Tibial artery (tissue), 4 donors: ENCODE measurements around the gene SIPA1.
A peak's percentile ranks its signal among the peaks of the same experiment; 100 is the strongest.

Source experiments
- DNase-seq, 2 donors: peaks; one replicate each; pipeline ENCODE4 v3.0.0-alpha.2; 2019
- H3K27ac ChIP-seq, 2 donors: fragments of 200-600 bp; sonication (generic) in 1 of 2; 1 replicate in 1 of 2; 2 replicates in 1 of 2; pipeline ENCODE4 v1.5.1; 2018 to 2019; ENCODE audit warnings: mild to moderate bottlenecking in 1 of 2
- H3K27me3 ChIP-seq, 2 donors: fragments of 200-600 bp; sonication (generic) in 1 of 2; one replicate each; pipeline versions ENCODE4 v1.5.1 to v1.6.0; 2016 to 2019
- H3K36me3 ChIP-seq, 3 donors: fragments of 200-600 bp; sonication (generic) in 2 of 3; one replicate each; pipeline ENCODE4 v1.5.1; 2016 to 2019; ENCODE audit warnings: mild to moderate bottlenecking in 2 of 3
- H3K4me1 ChIP-seq, 4 donors: fragments of 200-600 bp; sonication (generic) in 2 of 4; 1 replicate in 3 of 4; 2 replicates in 1 of 4; pipeline ENCODE4 v1.5.1; 2016 to 2019
- H3K4me3 ChIP-seq, 2 donors: fragments of 200-600 bp; sonication (generic) in 1 of 2; 1 replicate in 1 of 2; 2 replicates in 1 of 2; pipeline ENCODE4 v1.5.1; 2018 to 2019; ENCODE audit warnings: mild to moderate bottlenecking in 2 of 2
- H3K9me3 ChIP-seq, 3 donors: fragments of 200-600 bp; sonication (generic) in 1 of 3; one replicate each; pipeline ENCODE4 v1.5.1; 2016 to 2019
- intact Hi-C: fragments of 100-400 bp; cut with DNase I; formaldehyde crosslinking; loops from one replicate; pipeline ENCODE4 v1.15.0; 2023; ENCODE audit warnings: low total_unique reads
- TF ChIP-seq, protein P1 (sequence below), 2 experiments: fragments of 200-600 bp in 1 of 2; fragments of 450-650 bp in 1 of 2; IDR thresholded peaks; one replicate each; pipeline ENCODE4 v1.5.1; 2017 to 2019; ENCODE audit warnings: antibody characterized with exemption in 2 of 2, mild to moderate bottlenecking in 1 of 2, moderate library complexity in 1 of 2

The SIPA1 gene

DNA sequence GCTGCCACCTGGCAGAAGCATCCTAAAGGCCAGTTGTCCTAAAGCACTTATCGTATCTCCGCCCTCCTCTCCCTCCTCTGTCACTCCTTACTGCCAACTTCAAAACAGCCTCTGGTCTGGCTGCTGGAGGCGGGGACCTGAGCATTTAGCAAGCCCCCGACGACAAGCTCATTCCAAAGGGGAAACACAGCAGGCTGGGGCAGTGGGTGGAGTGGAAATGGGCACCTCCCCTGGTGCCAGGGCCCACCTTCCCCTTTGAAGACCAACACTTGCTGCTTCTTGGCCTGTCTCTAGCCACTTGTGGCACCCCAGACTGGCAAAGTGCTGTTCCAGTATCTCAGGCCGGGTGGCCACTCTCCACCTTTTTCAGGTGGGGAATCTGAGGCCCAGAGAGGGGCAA is 27.5 kb upstream of the SIPA1 start:
- H3K4me3 ChIP-seq, result peak overlapping the region; percentile 78 to 83
- intact Hi-C loops, result loop anchor here (5.0 kb wide), 1 partner anchor 83 kb away; the partner anchor contains the start of gene SCYL1
- TF ChIP-seq, protein P1, sequence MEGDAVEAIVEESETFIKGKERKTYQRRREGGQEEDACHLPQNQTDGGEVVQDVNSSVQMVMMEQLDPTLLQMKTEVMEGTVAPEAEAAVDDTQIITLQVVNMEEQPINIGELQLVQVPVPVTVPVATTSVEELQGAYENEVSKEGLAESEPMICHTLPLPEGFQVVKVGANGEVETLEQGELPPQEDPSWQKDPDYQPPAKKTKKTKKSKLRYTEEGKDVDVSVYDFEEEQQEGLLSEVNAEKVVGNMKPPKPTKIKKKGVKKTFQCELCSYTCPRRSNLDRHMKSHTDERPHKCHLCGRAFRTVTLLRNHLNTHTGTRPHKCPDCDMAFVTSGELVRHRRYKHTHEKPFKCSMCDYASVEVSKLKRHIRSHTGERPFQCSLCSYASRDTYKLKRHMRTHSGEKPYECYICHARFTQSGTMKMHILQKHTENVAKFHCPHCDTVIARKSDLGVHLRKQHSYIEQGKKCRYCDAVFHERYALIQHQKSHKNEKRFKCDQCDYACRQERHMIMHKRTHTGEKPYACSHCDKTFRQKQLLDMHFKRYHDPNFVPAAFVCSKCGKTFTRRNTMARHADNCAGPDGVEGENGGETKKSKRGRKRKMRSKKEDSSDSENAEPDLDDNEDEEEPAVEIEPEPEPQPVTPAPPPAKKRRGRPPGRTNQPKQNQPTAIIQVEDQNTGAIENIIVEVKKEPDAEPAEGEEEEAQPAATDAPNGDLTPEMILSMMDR (IDR thresholded peaks at IDR 0.05), result no peak
- no peak for DNase-seq
- no peaks in the 10 kb centered on the region for H3K27me3 ChIP-seq
- no peaks in the 10 kb centered on the region for H3K9me3 ChIP-seq
- peaks cover 4 to 74% (median 15%) of the 10 kb centered on the region in 3 donors for H3K36me3 ChIP-seq
- peaks cover 0 to 65% (median 57%) of the 10 kb centered on the region in 4 donors for H3K4me1 ChIP-seq
- H3K27ac ChIP-seq, result peak overlapping the region; percentile 10 to 96

DNA sequence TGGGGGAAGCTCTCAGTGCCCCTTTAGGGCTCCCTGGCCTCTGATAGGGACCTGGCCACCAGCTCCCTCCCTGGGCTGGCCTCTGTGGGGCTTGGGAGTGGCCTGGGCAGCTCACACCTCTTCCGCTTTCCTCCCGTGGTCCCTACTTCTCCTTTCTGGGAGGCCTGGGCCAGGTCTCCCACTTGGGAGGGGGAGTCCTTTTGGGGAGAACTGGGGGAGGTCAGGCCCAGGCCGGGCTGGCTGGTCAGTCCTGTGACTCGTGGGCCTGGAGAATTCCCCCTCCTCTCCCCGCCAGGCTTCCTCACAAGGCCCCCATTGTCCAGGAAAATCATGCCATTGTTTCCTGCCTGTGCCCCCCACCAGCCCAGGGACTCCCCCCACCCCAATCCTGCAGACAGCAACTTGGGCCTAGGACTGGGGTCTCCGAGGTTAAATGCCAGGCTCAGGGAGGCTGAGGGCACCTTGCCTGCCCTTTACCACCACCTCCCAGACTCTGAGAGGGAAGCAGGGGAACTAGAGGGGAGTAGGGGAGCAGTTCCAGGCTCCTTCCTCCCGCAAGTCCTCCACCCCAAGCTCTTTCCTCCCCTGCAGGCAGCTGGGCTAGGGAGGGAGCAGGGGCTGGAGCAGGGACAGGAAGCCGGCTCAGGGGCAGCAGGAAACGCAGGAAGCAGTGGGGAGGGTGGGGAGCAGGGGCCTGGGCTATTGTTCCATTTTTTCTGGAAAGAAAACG is 26.7 kb upstream of the SIPA1 start:
- Histone ChIP-seq H3K27me3 (no peaks in the 10 kb centered on the region), H3K9me3 (no peaks in the 10 kb centered on the region), H3K4me3 (peak overlapping the region; percentile 78 to 83), H3K36me3 (peaks cover 0 to 67% (median 8%) of the 10 kb centered on the region in 3 donors), H3K4me1 (peaks cover 0 to 67% (median 58%) of the 10 kb centered on the region in 4 donors), H3K27ac (peak overlapping the region; percentile 10 to 96)
- intact Hi-C loops, result loop anchor here (5.0 kb wide), 1 partner anchor 84 kb away; the partner anchor contains the start of gene SCYL1
- TF ChIP-seq, protein P1 (IDR thresholded peaks at IDR 0.05), result no peak
- DNase-seq, result peak; percentile 60 to 78

DNA sequence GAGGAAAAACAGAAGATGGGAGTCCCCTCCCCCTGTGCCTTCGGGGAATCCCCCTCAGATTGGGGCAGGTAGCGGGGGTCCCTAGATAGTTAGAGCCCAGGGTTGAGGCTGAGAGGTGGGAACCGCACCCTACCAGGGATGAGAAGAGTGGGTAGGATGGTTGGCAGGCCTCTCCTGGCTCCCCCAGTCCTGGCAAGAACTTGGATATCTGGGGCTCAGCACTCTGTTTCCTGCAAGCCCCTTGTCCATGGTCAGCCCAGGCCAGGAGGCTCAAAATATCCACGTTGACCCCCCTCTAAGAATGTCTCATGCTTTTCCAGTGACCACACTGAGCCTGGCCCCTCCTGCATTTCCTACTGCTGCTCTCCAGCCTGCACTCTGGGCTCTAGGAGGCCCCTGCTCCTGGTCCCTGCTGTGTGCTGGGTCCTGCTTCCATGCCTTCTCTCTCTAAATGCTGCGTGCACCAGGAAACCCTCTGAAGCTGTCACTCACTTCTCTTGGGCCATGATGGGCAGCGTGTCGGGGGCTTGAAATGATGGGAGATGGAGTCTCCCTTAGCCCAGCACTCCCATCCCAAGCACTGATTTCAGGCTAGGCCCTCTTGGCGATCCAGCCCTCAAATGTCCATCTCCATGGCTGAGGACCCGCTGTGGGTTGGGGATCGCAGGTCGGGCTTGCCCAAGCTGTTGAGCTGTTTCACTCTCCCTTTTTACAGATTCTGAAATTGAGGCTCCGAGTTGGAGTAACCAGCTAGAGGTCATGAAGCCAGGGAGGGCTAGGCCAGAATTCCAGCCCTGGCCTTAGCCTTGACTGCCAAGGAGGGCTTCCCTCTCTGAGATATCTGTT is 25.9 kb upstream of the SIPA1 start:
- H3K9me3 ChIP-seq, result no peaks in the 10 kb centered on the region
- H3K27ac ChIP-seq, result peak overlapping the region; percentile 87 to 96
- peak overlapping the region; percentile 78 to 83 for H3K4me3 ChIP-seq
- DNase-seq, result peak in 1 of 2 donors; percentile 65
- H3K27me3 ChIP-seq, result no peaks in the 10 kb centered on the region
- intact Hi-C loops, result loop anchor here (5.0 kb wide), 1 partner anchor 85 kb away; the partner anchor contains the start of gene SCYL1
- TF ChIP-seq, protein P1 (IDR thresholded peaks at IDR 0.05), result no peak
- peaks cover 0 to 70% (median 60%) of the 10 kb centered on the region in 4 donors for H3K4me1 ChIP-seq
- peaks cover 0 to 65% (median 8%) of the 10 kb centered on the region in 3 donors for H3K36me3 ChIP-seq

DNA sequence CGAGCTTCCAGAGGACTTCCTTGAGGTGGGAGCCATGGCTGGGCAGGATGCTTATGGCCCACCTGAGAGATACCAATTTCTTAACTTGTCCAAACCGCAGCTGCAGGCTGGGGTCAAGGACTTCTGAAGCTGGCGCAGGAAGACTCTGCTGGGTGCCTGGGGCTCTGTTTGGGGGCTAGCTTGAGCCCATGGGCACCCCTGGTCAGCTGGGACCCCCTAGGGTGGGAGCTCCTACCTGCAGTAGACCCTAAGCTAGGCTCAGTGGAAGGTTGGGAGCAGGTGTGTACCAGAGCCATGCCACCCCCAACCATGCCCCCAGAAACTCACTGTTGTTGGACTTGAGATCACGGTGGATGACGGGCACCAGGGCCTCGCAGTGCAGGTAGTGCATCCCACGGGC is 25.2 kb upstream of the SIPA1 start:
- Histone ChIP-seq H3K4me1 (peaks cover 0 to 71% (median 62%) of the 10 kb centered on the region in 4 donors), H3K27ac (peak overlapping the region; percentile 87 to 96), H3K4me3 (peak overlapping the region; percentile 78 to 83), H3K36me3 (peaks cover under 1 to 65% (median 14%) of the 10 kb centered on the region in 3 donors), H3K9me3 (no peaks in the 10 kb centered on the region), H3K27me3 (no peaks in the 10 kb centered on the region)
- peak in 1 of 2 donors; percentile 70 for DNase-seq
- TF ChIP-seq, protein P1 (IDR thresholded peaks at IDR 0.05), result no peak
- intact Hi-C loops, result loop anchor here (5.0 kb wide), 1 partner anchor 85 kb away; the partner anchor contains the start of gene SCYL1
